H1 (cell line): ENCODE measurements around the gene KCNMB2. TPM values are rescaled to one million over a fixed set of nuclear protein-coding genes. Genes with fewer than 3 reads are reported as not detected.

Experiments
- CTCF ChIA-PET: fragments of 300-600 bp; sonication (Branson Sonifier 250); formaldehyde crosslinking; loops from one replicate; lab custom pipeline; 2021; ENCODE audit not compliant: partially characterized antibody; lab: Charles Lee
- POLR2A ChIA-PET: fragments of 300-600 bp; sonication (Branson Sonifier 250); formaldehyde crosslinking; loops from one replicate; lab custom pipeline; 2021; ENCODE audit warnings: inconsistent platforms; ENCODE audit not compliant: partially characterized antibody; lab: Charles Lee
- DNase-seq, 2 experiments: peaks; one replicate each; pipeline versions ENCODE4 v3.0.0 to v3.0.0-alpha.2; 2010 to 2022; ENCODE audit warnings: low spot score in 2 of 2, low read depth in 1 of 2, mixed read lengths in 1 of 2
- FAIRE-seq: peaks from 2 replicates; lab custom pipeline; 2011; peaks lifted over from hg19 to GRCh38; lab: Jason Lieb, UNC
- H2AFZ ChIP-seq: 2 replicates; pipeline ENCODE4 v1.8.1; 2012; ENCODE audit warnings: low read length, inconsistent platforms
- H2AK5ac ChIP-seq: 2 replicates; pipeline ENCODE4 v1.6.1; 2013; ENCODE audit warnings: low read depth, low read length
- H2BK120ac ChIP-seq: replicated peaks from 2 replicates; pipeline ENCODE3; 2013; ENCODE audit warnings: low read depth, low read length, inconsistent platforms
- H2BK12ac ChIP-seq: 2 replicates; pipeline ENCODE4 v1.6.1; 2013; ENCODE audit warnings: low read depth, low read length
- H2BK15ac ChIP-seq: 2 replicates; pipeline ENCODE4 v1.6.1; 2013; ENCODE audit warnings: low read length
- H2BK20ac ChIP-seq: 2 replicates; pipeline ENCODE4 v1.6.1; 2013; ENCODE audit warnings: low read length
- H2BK5ac ChIP-seq: 2 replicates; pipeline ENCODE4 v1.6.1; 2013; ENCODE audit warnings: low read depth, low read length
- H3K14ac ChIP-seq: 2 replicates; pipeline ENCODE4 v1.6.1; 2013; ENCODE audit warnings: inconsistent platforms; ENCODE audit not compliant: insufficient read length
- H3K18ac ChIP-seq: 2 replicates; pipeline ENCODE4 v1.6.1; 2013; ENCODE audit warnings: low read length; ENCODE audit errors: extremely low read depth
- H3K23ac ChIP-seq: 2 replicates; pipeline ENCODE4 v1.6.1; 2013; ENCODE audit warnings: inconsistent platforms; ENCODE audit not compliant: insufficient read length
- H3K23me2 ChIP-seq: 2 replicates; pipeline ENCODE4 v1.6.1; 2013; ENCODE audit warnings: low read depth, low read length
- H3K27ac ChIP-seq: 2 replicates; pipeline ENCODE4 v1.6.1; 2011; ENCODE audit warnings: low read depth, low read length, inconsistent platforms
- H3K27me3 ChIP-seq, 4 experiments: replicated peaks in 1 of 4; 1 replicate in 1 of 4; 2 replicates in 3 of 4; pipeline versions ENCODE4 v1.6.1 to v1.8.1; 2011 to 2013; ENCODE audit warnings: low read length in 3 of 4, mild to moderate bottlenecking in 3 of 4, inconsistent platforms in 2 of 4, mixed read lengths in 2 of 4, moderate library complexity in 1 of 4; ENCODE audit not compliant: control insufficient read depth in 3 of 4, insufficient read depth in 3 of 4; ENCODE audit errors: extremely low read depth in 1 of 4
- H3K36me3 ChIP-seq, 4 experiments: 2 replicates each; pipeline versions ENCODE4 v1.6.1 to v1.8.1; 2011 to 2013; ENCODE audit warnings: mild to moderate bottlenecking in 4 of 4, low read length in 3 of 4, moderate library complexity in 2 of 4, control low read depth in 1 of 4, inconsistent platforms in 1 of 4; ENCODE audit not compliant: insufficient read depth in 4 of 4, control insufficient read depth in 2 of 4
- H3K4ac ChIP-seq: replicated peaks from 2 replicates; pipeline ENCODE3; 2013; ENCODE audit warnings: low read length, low read depth, mixed read lengths, inconsistent platforms; ENCODE audit not compliant: insufficient read length
- H3K4me1 ChIP-seq, 4 experiments: replicated peaks in 1 of 4; 1 replicate in 1 of 4; 2 replicates in 3 of 4; pipeline versions ENCODE4 v1.6.1 to v1.8.1; 2011 to 2013; ENCODE audit warnings: low read length in 3 of 4, inconsistent platforms in 2 of 4, mixed read lengths in 1 of 4; ENCODE audit not compliant: insufficient read depth in 4 of 4, control insufficient read depth in 3 of 4
- H3K4me2 ChIP-seq, 2 experiments: 2 replicates each; pipeline versions ENCODE4 v1.6.1 to v1.8.1; 2011 to 2013; ENCODE audit warnings: low read depth in 2 of 2, low read length in 2 of 2, control low read depth in 1 of 2, inconsistent platforms in 1 of 2, mild to moderate bottlenecking in 1 of 2; ENCODE audit not compliant: insufficient read depth in 1 of 2
- H3K4me3 ChIP-seq, 4 experiments: fragments of 200-600, 300-600 bp in 1 of 4; sonication (generic), shearing (Covaris generic), sonication (Bioruptor Twin) in 1 of 4; 2 replicates each; pipeline versions ENCODE4 v1.5.1 to v1.8.1; 2011 to 2016; ENCODE audit warnings: low read length in 4 of 4, low read depth in 3 of 4, control low read depth in 2 of 4, inconsistent platforms in 2 of 4, mild to moderate bottlenecking in 2 of 4, mixed read lengths in 1 of 4, moderate library complexity in 1 of 4; ENCODE audit not compliant: insufficient read depth in 2 of 4; ENCODE audit errors: extremely low read depth in 1 of 4
- H3K56ac ChIP-seq: replicated peaks from 2 replicates; pipeline ENCODE3; 2013; ENCODE audit warnings: low read depth, mild to moderate bottlenecking, mixed read lengths, low read length, inconsistent platforms; ENCODE audit not compliant: insufficient read length
- H3K79me1 ChIP-seq: 2 replicates; pipeline ENCODE4 v1.6.1; 2013; ENCODE audit warnings: low read depth, low read length, control low read depth
- H3K79me2 ChIP-seq, 2 experiments: 2 replicates each; pipeline versions ENCODE4 v1.6.1 to v1.8.1; 2012 to 2013; ENCODE audit warnings: low read length in 2 of 2, mild to moderate bottlenecking in 2 of 2, inconsistent platforms in 1 of 2; ENCODE audit not compliant: insufficient read depth in 2 of 2, control insufficient read depth in 1 of 2
- H3K9ac ChIP-seq, 4 experiments: replicated peaks in 1 of 4; 1 replicate in 1 of 4; 2 replicates in 3 of 4; pipeline versions ENCODE4 v1.6.1 to v1.8.1; 2011 to 2013; ENCODE audit warnings: low read depth in 3 of 4, low read length in 3 of 4, control low read depth in 2 of 4, mild to moderate bottlenecking in 2 of 4, moderate library complexity in 2 of 4, inconsistent platforms in 1 of 4; ENCODE audit errors: extremely low read depth in 1 of 4
- H3K9me3 ChIP-seq, 2 experiments: 2 replicates each; pipeline versions ENCODE4 v1.6.1 to v1.8.1; 2012 to 2013; ENCODE audit warnings: mild to moderate bottlenecking in 2 of 2, moderate library complexity in 2 of 2, control low read depth in 1 of 2, inconsistent platforms in 1 of 2, low read depth in 1 of 2, low read length in 1 of 2, mixed read lengths in 1 of 2; ENCODE audit not compliant: insufficient read depth in 2 of 2
- H4K20me1 ChIP-seq, 2 experiments: replicated peaks in 1 of 2; 2 replicates each; pipeline versions ENCODE3 to v1.8.1; 2011 to 2013; ENCODE audit warnings: inconsistent platforms in 2 of 2, low read length in 2 of 2, mild to moderate bottlenecking in 1 of 2; ENCODE audit not compliant: insufficient read depth in 2 of 2, control insufficient read depth in 1 of 2
- H4K5ac ChIP-seq: 2 replicates; pipeline ENCODE4 v1.6.1; 2013; ENCODE audit warnings: low read length, low read depth, mixed read lengths, inconsistent platforms; ENCODE audit not compliant: insufficient read length
- H4K8ac ChIP-seq: 2 replicates; pipeline ENCODE4 v1.8.0; 2013; ENCODE audit warnings: mild to moderate bottlenecking, moderate library complexity, low read length, inconsistent platforms; ENCODE audit not compliant: insufficient read depth; ENCODE audit errors: extremely low read depth
- H4K91ac ChIP-seq: replicated peaks from 2 replicates; pipeline ENCODE3; 2013; ENCODE audit warnings: low read length, mixed read lengths, inconsistent platforms; ENCODE audit not compliant: insufficient read length
- CBX8 ChIP-seq: fragments of 300-800, 300-1000 bp; sonication (generic); IDR thresholded peaks from 2 replicates; pipeline ENCODE4 v1.7.1; 2016; ENCODE audit warnings: low read depth, low read length, borderline replicate concordance
- CHD1 ChIP-seq: IDR thresholded peaks from 2 replicates; pipeline ENCODE4 v1.6.1; 2012; ENCODE audit warnings: low read depth, low read length, improper control_type of control experiment
- GABPA ChIP-seq: IDR thresholded peaks from 2 replicates; pipeline ENCODE4 v1.6.1; 2011; ENCODE audit warnings: mild to moderate bottlenecking, low read length, moderate library complexity, borderline replicate concordance; ENCODE audit not compliant: insufficient read depth
- NANOG ChIP-seq: IDR thresholded peaks from 2 replicates; pipeline ENCODE4 v1.6.1; 2011; ENCODE audit warnings: low read length, low read depth, mild to moderate bottlenecking, inconsistent platforms; ENCODE audit not compliant: insufficient read depth, poor library complexity, severe bottlenecking
- POU5F1 ChIP-seq: IDR thresholded peaks from 2 replicates; pipeline ENCODE4 v1.6.1; 2011; ENCODE audit warnings: low read depth, mild to moderate bottlenecking, low read length, moderate library complexity
- RXRA ChIP-seq: IDR thresholded peaks from 2 replicates; pipeline ENCODE4 v1.6.1; 2011; ENCODE audit warnings: low read depth, mild to moderate bottlenecking, low read length, moderate library complexity; ENCODE audit not compliant: insufficient read depth
- SIN3A ChIP-seq, 2 experiments: IDR thresholded peaks in 1 of 2; conservative IDR thresholded peaks in 1 of 2; 2 replicates each; pipeline ENCODE4 v1.6.1; 2011 to 2012; ENCODE audit warnings: low read length in 2 of 2, improper control_type of control experiment in 1 of 2, low read depth in 1 of 2, mild to moderate bottlenecking in 1 of 2
- SP1 ChIP-seq: IDR thresholded peaks from 2 replicates; pipeline ENCODE4 v1.6.1; 2011; ENCODE audit warnings: low read depth, low read length
- TAF1 ChIP-seq: IDR thresholded peaks from 2 replicates; pipeline ENCODE4 v1.6.1; 2011; ENCODE audit warnings: mild to moderate bottlenecking, low read depth, low read length
- YY1 ChIP-seq: IDR thresholded peaks from 2 replicates; pipeline ENCODE4 v1.6.1; 2011; ENCODE audit warnings: low read depth, mild to moderate bottlenecking, low read length
- ZNF274 ChIP-seq: IDR thresholded peaks from 2 replicates; pipeline ENCODE4 v1.7.0; 2012; ENCODE audit warnings: low read length, borderline replicate concordance; ENCODE audit errors: extremely low read depth
- WGBS, 2 experiments: shearing (Covaris generic) in 1 of 2; methylation state at CpG; one replicate each; pipeline versions ENCODE4 v1.1.6 to v1.1.7; 2013 to 2015; ENCODE audit warnings: low lambda C conversion rate in 2 of 2, mixed read lengths in 2 of 2, inconsistent platforms in 1 of 2, low coverage in 1 of 2, missing lambda C conversion rate in 1 of 2; ENCODE audit not compliant: insufficient replicate concordance in 2 of 2, insufficient coverage in 1 of 2, insufficient read length in 1 of 2; ENCODE audit errors: extremely low coverage in 1 of 2, missing lambda C conversion rate in 1 of 2; 5-methylcytosine and 5-hydroxymethylcytosine counted together
- polyA plus RNA-seq, 7 experiments: library from polyadenylated mRNA; depleted of rRNA in 3 of 7; stranded (reverse) in 5 of 7; unstranded in 2 of 7; fragments of >200 nt in 5 of 7; fragments of 200-250 nt in 2 of 7; gene quantifications; 1 replicate in 5 of 7; 2 replicates in 1 of 7; 4 replicates in 1 of 7; pipeline versions ENCODE4 v1.2.1 to v1.2.3, GENCODE V29; 2011 to 2013; ENCODE audit warnings: missing spikeins in 2 of 7, mixed read lengths in 2 of 7
- total RNA-seq: library from RNA; stranded (reverse); fragmentation: NEBNext Ultra II Directional; extraction: Animal tissue kit (Norgen Biotek cat#: 25700); gene quantifications from 2 replicates; pipeline ENCODE4 v1.2.1, GENCODE V29; 2021
- TF ChIP-seq, protein P1 (sequence below): IDR thresholded peaks from 2 replicates; pipeline ENCODE4 v1.6.1; 2011; ENCODE audit warnings: low read length, improper control_type of control experiment

KCNMB2 gene
- total and polyA plus RNA-seq, 2 of the 8 experiments (the other 6 are each of a cell fraction or from before 2014, with no cell fraction given): not detected

DNA sequence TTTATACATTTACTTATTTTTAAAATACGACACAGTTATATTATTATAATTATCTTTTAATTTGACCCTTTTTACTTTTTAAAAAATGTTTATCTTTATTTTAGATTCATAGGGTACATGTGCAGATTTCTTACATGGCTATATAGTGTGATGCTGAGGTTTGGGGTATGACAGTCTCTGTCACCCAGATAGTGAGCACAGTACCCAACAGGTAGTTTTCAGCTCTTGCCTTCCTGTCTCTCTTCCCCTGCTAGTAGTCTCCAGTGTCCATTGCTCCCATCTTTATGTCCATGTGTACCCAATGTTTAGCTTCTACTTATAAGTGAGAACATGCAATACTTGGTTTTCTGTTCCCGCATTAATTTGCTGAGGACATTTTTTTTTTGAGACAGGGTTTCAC is 21.8 kb upstream of the KCNMB2 start:
- H3K23me2 ChIP-seq: no peaks in the 10 kb centered on the region
- no peaks in the 10 kb centered on the region for H3K4me1 ChIP-seq
- ChIA-PET POLR2A (no interaction called here), CTCF (interaction anchor here (0.7 kb wide), 1 partner anchor 577 kb away, joined by 3 read pairs; no protein-coding TSS in a partner anchor)
- no peaks in the 10 kb centered on the region for H3K9me3 ChIP-seq
- H3K36me3 ChIP-seq: no peaks in the 10 kb centered on the region
- H3K56ac ChIP-seq: no peak overlapping the region
- no peak overlapping the region for H2AK5ac ChIP-seq
- H2BK120ac ChIP-seq: no peak overlapping the region
- H3K4me3 ChIP-seq: no peak overlapping the region
- H3K14ac ChIP-seq: no peak overlapping the region
- H2BK5ac ChIP-seq: no peak overlapping the region
- H4K91ac ChIP-seq: no peak overlapping the region
- FAIRE-seq (no peak), DNase-seq (no peak)
- H3K4ac ChIP-seq: no peak overlapping the region
- H3K4me2 ChIP-seq: no peak overlapping the region
- TF ChIP-seq CHD1 (no peak), CBX8 (no peak), ZNF274 (no peak), GABPA (no peak), TAF1 (no peak), YY1 (no peak), POU5F1 (no peak), RXRA (no peak), SIN3A (conservative IDR thresholded peaks at IDR 0.05 in 1 of 2, IDR thresholded peaks at IDR 0.05 in 1 of 2; ENCODE audit: low read depth in 1 of 2, low read length in 2 of 2) (no peak), SP1 (no peak), NANOG (no peak)
- TF ChIP-seq, protein P1, sequence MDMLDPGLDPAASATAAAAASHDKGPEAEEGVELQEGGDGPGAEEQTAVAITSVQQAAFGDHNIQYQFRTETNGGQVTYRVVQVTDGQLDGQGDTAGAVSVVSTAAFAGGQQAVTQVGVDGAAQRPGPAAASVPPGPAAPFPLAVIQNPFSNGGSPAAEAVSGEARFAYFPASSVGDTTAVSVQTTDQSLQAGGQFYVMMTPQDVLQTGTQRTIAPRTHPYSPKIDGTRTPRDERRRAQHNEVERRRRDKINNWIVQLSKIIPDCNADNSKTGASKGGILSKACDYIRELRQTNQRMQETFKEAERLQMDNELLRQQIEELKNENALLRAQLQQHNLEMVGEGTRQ: no peak
- H3K79me1 ChIP-seq: no peaks in the 10 kb centered on the region
- H2BK20ac ChIP-seq: no peak overlapping the region
- no peak overlapping the region for H3K27ac ChIP-seq
- H4K8ac ChIP-seq: no peak overlapping the region
- no peak overlapping the region for H2AFZ ChIP-seq
- no peak overlapping the region for H3K18ac ChIP-seq
- H4K5ac ChIP-seq: no peak overlapping the region
- H3K27me3 ChIP-seq: no peaks in the 10 kb centered on the region
- no peaks in the 10 kb centered on the region for H3K79me2 ChIP-seq
- H4K20me1 ChIP-seq: no peaks in the 10 kb centered on the region
- H2BK12ac ChIP-seq: no peak overlapping the region
- H3K9ac ChIP-seq: no peak overlapping the region
- WGBS, 2 experiments: 91% methylated on average over 2 of the region's 2 CpGs; no CpG with 5 or more reads in 1 of the 2 experiments
- no peak overlapping the region for H3K23ac ChIP-seq
- H2BK15ac ChIP-seq: no peak overlapping the region
